ENCODE results near the gene CCDC13. TPM values are rescaled to one million over a fixed set of nuclear protein-coding genes. Genes with fewer than 3 reads are reported as not detected.

Gene CCDC13
- total RNA-seq, 1 donor from 2014 or later = not detected

DNA sequence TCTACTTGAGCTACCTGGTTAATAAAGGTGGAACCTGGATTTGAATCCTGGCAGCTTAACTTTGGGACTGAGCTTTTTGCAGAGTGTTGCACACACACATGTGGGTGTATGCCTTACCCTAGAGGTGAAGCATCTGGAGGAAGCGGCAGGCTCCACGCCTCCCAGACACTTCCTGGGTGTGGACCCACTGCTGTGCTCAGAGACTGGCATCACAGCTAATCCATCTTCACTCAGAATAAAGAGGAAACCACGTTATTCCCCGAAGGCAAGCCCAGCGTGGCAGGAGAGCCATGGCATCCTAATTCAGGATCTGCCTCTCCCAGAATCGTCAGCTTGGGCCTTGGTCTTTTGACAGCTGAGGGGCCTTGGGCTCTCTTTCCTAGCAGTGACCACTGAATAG is 25.5 kb downstream of the CCDC13 start:
- Mint-ChIP-seq H3K4me3 (no peak overlapping the region), H3K9me3 (no peaks in the 10 kb centered on the region), H3K4me1 (peaks cover 13% of the 10 kb centered on the region), H3K36me3 (no peaks in the 10 kb centered on the region), H3K27ac (no peak overlapping the region), H3K27me3 (ENCODE audit: insufficient read depth, low read depth) (peaks cover 5% of the 10 kb centered on the region)
- Histone ChIP-seq H3K36me3 (no peaks in the 10 kb centered on the region), H3K79me2 (ENCODE audit: low read depth) (no peaks in the 10 kb centered on the region), H4K20me1 (ENCODE audit: low read depth) (no peaks in the 10 kb centered on the region), H3K9me3 (ENCODE audit: low read depth) (no peaks in the 10 kb centered on the region), H3K27ac (no peak overlapping the region), H3K27me3 (no peaks in the 10 kb centered on the region), H2AFZ (replicated peaks) (no peak overlapping the region), H3K4me2 (no peak overlapping the region), H3K4me1 (peaks cover 16% of the 10 kb centered on the region), H3F3A (ENCODE audit: low read depth) (peaks cover 4% of the 10 kb centered on the region), H3K4me3 (no peak overlapping the region), H3K9ac (no peak overlapping the region)
- no peak for DNase-seq (ENCODE audit: low spot score)
- no peak for TF ChIP-seq EZH2 (IDR thresholded peaks at IDR 0.05)
- TF ChIP-seq, protein P1, sequence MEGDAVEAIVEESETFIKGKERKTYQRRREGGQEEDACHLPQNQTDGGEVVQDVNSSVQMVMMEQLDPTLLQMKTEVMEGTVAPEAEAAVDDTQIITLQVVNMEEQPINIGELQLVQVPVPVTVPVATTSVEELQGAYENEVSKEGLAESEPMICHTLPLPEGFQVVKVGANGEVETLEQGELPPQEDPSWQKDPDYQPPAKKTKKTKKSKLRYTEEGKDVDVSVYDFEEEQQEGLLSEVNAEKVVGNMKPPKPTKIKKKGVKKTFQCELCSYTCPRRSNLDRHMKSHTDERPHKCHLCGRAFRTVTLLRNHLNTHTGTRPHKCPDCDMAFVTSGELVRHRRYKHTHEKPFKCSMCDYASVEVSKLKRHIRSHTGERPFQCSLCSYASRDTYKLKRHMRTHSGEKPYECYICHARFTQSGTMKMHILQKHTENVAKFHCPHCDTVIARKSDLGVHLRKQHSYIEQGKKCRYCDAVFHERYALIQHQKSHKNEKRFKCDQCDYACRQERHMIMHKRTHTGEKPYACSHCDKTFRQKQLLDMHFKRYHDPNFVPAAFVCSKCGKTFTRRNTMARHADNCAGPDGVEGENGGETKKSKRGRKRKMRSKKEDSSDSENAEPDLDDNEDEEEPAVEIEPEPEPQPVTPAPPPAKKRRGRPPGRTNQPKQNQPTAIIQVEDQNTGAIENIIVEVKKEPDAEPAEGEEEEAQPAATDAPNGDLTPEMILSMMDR (IDR thresholded peaks at IDR 0.05) = no peak
- no peak for TF ChIP-seq EZH2phosphoT487 (IDR thresholded peaks at IDR 0.05)

DNA sequence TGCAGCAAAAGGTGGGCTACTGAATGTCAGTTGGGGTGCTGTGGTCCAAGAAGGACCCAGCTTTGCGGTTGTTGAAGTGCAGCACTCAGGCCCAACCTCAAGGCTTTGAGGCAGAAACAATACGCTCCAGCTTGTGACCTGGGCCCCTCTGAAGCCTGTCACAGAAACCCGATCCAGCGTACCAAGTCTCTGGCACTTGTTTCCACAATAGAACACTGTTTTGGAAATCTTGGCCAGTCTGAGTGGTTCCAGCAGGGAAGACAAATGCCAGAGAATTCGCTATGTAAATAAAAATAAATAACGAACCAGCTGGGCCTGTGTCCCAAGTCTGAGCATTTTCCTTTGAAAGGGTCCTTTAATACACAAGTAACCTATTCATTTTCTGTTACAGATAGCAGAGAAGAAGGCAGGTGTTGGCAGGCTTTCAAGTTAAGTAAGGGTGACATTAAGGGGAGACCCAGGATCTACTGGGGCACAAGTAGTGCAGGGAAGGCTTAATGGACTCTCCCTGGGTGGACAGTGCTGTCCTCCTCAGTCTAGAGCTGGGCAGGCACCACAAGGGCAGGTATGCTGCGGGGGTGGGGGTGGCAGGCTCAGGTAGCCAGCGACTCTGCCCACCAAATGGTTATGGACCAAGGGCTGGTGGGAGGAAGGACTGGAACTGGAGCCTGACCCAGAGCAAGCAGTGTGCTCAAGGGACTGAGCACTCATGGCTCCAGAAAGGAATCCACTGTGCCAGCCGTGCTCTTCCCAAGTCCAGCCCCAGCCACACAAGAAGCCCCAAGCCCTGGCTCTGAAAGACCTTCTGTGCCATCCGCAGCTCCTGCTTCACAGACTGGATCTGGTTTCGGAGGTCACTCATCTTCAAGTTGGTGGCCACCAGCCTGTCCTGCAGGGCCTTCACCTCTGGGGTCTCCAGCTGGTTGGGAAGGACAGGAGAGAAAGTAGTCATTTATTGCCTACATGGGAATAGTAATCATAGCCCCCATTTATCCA is 26.3 kb downstream of the CCDC13 start:
- Histone ChIP-seq H3K9me3 (ENCODE audit: low read depth) (no peaks in the 10 kb centered on the region), H3K4me1 (peaks cover 16% of the 10 kb centered on the region), H3K27ac (no peak overlapping the region), H3F3A (ENCODE audit: low read depth) (peaks cover 4% of the 10 kb centered on the region), H3K79me2 (ENCODE audit: low read depth) (no peaks in the 10 kb centered on the region), H2AFZ (replicated peaks) (no peak overlapping the region), H3K9ac (no peak overlapping the region), H4K20me1 (ENCODE audit: low read depth) (no peaks in the 10 kb centered on the region), H3K4me2 (no peak overlapping the region), H3K4me3 (no peak overlapping the region), H3K27me3 (no peaks in the 10 kb centered on the region), H3K36me3 (no peaks in the 10 kb centered on the region)
- DNase-seq (ENCODE audit: low spot score) = peak; percentile 38
- H3K27ac Mint-ChIP-seq = no peak overlapping the region
- H3K27me3 Mint-ChIP-seq (ENCODE audit: insufficient read depth, low read depth) = peaks cover 5% of the 10 kb centered on the region
- peaks cover 13% of the 10 kb centered on the region for H3K4me1 Mint-ChIP-seq
- H3K36me3 Mint-ChIP-seq = no peaks in the 10 kb centered on the region
- TF ChIP-seq, protein P1 (IDR thresholded peaks at IDR 0.05) = no peak
- TF ChIP-seq EZH2phosphoT487 (IDR thresholded peaks at IDR 0.05) (no peak), EZH2 (IDR thresholded peaks at IDR 0.05) (no peak)
- no peak overlapping the region for H3K4me3 Mint-ChIP-seq
- no peaks in the 10 kb centered on the region for H3K9me3 Mint-ChIP-seq

DNA sequence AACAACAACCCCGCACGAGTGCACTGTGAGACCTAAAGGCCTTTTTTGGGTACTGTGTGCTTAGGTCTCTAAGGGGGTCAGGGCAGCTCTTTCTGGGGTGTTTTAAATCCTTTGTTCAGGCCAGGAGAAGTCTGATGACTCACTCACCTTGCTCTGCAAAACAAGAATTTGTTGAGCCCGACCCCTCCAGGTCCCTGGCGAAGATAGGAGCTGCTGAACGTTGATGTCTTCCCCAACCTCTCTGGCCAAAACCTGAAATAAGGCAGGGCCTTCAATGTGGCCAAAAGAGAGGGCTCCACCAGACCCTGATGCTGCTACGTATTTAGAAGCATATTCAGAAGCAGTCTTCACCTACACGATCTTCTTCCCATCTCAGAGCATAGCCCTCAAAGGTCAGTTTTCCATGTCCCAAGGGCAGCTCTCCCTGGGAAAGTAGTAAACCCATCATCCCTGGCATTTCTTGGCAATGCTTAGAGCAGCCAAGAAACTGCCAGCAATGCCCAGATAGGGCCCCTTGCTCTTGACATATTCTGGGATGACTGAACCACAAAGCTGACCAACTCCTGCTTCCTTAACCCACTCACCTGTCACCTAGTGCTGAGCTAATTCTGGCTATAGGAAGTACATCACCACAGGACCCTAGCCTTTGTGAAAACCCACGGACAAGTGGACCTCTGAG is 27.1 kb downstream of the CCDC13 start:
- peaks cover 4% of the 10 kb centered on the region for H3F3A ChIP-seq (ENCODE audit: low read depth)
- H3K4me1 ChIP-seq = peaks cover 16% of the 10 kb centered on the region
- H3K27ac ChIP-seq = no peak overlapping the region
- H3K27me3 ChIP-seq = no peaks in the 10 kb centered on the region
- Mint-ChIP-seq H3K4me3 (no peak overlapping the region), H3K36me3 (no peaks in the 10 kb centered on the region), H3K27ac (no peak overlapping the region), H3K4me1 (peaks cover 13% of the 10 kb centered on the region), H3K9me3 (no peaks in the 10 kb centered on the region), H3K27me3 (ENCODE audit: insufficient read depth, low read depth) (peaks cover 5% of the 10 kb centered on the region)
- H3K4me2 ChIP-seq = no peak overlapping the region
- H2AFZ ChIP-seq (replicated peaks) = no peak overlapping the region
- no peaks in the 10 kb centered on the region for H3K36me3 ChIP-seq
- no peak overlapping the region for H3K9ac ChIP-seq
- no peak for DNase-seq (ENCODE audit: low spot score)
- no peak overlapping the region for H3K4me3 ChIP-seq
- TF ChIP-seq EZH2 (IDR thresholded peaks at IDR 0.05) = no peak
- TF ChIP-seq, protein P1 (IDR thresholded peaks at IDR 0.05) = no peak
- no peak for TF ChIP-seq EZH2phosphoT487 (IDR thresholded peaks at IDR 0.05)
- H4K20me1 ChIP-seq (ENCODE audit: low read depth) = no peaks in the 10 kb centered on the region
- no peaks in the 10 kb centered on the region for H3K79me2 ChIP-seq (ENCODE audit: low read depth)
- no peaks in the 10 kb centered on the region for H3K9me3 ChIP-seq (ENCODE audit: low read depth)

Data from neural progenitor cell (in vitro differentiated cells).